ENCODE measurements around the gene SLC7A10.

The SLC7A10 gene

GRCh38 chr19:33225458-33225926, at the start of gene SLC7A10:
TSS of gene SLC7A10 (minus strand) at chr19:33225850. CDS start at chr19:33225703, 147 bp downstream.
- no peak for DNase-seq

GRCh38 chr19:33274663-33275558, 49.3 kb upstream of the SLC7A10 start:
- no peak for DNase-seq

DNA sequence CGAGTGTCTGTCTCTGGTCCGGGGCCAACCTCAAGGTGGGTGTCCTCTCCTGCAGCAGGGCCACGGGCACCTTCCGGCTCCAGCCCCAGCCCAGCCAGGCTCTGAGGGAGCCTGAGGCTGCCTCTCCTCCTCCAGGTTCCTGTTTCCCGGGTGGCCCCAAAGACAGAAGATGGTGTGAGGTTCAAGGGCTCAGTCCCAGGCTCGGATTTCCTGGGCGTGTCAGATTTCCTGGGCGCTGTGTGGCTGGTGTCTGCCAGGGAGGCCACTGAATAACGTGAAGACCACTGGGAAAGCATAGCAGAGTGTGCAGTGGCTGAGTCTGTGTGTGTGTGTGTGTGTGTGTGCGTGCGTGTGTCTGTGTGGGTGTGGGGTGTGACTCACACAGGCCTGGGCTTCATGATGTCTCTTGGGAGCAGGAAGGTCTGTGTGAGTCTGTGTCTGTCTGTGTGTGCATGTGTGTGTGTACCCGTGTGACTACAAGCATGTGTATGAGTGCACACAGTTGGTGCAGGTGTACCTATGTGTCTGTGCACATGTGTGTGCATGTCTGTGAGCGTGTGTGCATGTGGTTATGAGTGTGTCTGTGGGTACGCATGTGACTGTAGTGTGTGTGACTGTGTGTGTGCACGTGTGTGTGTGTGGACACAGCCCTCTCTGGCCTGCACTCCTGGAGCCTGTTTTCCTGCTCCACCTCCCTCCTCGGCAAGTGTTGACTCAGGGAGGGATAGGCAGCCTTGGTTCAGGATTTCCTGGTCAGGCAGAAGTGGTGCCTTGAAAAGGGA, 48.4 kb upstream of the SLC7A10 start:
- peak; percentile 88 for DNase-seq

GRCh38 chr19:33273065-33273736, 47.6 kb upstream of the SLC7A10 start:
- no peak for DNase-seq

DNA sequence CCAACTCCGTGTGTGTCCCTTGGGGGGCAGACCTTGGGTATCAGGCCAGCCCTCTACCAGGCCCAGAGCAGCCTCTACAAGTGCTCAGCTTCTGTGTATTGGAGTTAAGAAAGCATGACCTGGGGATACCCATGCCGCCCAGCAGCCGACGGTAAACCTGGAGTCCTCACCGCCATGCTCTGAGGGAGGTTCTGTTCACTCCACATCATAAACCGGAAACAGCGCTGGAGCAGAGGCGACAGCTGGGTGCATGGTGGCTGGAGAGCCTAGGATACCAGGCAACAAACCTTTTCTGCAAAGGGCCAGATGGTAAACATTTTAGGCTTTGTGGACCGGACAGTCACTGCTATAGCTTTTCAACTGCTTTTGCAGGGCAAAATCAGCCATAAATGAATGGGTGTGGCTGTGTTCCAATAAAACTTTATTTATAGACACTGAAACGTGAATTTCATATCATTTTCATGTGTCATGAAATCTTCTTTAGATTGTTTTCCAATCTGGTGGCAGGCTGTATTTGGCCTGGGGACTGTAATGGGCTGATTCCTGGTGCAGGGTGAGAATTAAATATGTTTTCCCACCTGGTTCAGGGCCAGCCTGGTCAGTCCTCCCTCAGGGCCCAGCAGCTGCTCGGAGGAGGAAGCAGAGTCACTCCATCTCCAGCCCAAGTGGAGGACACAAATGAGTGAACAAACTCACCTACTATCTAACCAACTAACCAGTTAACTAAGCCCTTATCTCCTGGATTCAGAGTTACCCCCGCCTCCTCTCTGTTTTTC, 45.8 kb upstream of the SLC7A10 start:
- no peak for DNase-seq

DNA sequence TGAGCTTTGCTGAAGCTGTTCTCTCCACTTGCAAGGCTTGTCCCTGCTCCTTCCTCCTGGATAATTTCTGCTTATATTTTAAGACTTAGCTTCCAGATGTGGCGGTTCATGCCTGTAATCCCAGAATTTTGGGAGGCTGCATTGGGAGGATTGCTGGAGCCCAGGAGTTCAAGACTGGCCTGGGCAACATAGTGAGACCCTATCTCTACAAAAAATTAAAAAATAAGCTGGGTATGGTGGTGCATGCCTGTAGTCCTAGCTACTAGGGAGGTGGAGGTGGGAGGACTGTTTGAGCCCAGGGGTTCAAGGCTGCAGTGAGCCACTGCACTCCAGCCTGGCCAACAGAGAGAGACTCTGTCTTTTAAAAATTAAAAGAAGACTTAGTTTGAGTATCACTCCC, 45.1 kb upstream of the SLC7A10 start:
- no peak for DNase-seq

GRCh38 chr19:33269016-33269415, 43.4 kb upstream of the SLC7A10 start:
- DNase-seq: no peak

DNA sequence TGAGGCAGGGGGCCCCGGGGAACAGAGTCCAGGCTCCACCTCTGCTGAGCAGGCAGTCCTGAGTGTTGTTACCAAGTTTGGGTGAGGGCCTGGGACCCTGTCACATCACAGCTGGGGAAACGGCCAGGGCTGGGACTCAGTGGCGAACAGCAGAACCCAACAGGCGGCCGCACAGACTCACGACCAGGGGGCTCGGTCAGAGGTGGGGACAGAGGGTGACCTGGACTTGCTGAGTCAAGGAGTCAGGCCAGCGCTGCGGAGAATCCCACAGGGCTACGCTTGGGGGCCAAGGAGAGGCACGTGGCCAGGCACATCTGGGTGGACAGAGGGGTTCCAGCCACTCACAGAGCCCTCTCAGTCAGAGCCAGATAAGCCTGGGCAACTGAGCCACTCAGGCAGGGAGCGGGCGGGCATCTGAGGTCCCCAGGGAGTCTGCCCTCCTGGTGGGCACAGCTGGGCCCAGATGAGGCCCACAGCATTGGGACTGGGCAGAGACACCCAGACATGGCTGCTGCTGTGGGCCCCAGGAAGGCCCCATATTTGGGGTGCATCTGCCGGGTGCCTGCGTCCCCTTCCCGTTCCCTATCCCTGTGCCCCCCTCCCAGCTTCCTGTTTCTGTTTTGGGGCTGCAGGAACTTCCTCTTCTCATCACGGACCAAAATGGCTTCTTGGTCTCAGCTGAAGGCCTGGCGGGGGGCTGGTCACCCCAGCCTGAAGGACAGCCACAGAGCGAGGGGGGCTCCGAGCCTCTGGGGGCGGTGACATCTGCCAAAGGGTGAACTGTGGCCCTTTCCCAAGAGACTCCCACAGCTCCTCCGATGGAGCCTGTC, 42.7 kb upstream of the SLC7A10 start:
- peak; percentile 37 for DNase-seq

- peak; percentile 53 for DNase-seq
Measured at GRCh38 chr19:33267706-33268105, 42.1 kb upstream of the SLC7A10 start.

- DNase-seq: peak; percentile 68
Measured at GRCh38 chr19:33266974-33267484, 41.4 kb upstream of the SLC7A10 start.

- no peak for DNase-seq
Measured at GRCh38 chr19:33264881-33265445, 39.3 kb upstream of the SLC7A10 start.

GRCh38 chr19:33263325-33264023, 37.8 kb upstream of the SLC7A10 start:
- peak; percentile 77 for DNase-seq

DNA sequence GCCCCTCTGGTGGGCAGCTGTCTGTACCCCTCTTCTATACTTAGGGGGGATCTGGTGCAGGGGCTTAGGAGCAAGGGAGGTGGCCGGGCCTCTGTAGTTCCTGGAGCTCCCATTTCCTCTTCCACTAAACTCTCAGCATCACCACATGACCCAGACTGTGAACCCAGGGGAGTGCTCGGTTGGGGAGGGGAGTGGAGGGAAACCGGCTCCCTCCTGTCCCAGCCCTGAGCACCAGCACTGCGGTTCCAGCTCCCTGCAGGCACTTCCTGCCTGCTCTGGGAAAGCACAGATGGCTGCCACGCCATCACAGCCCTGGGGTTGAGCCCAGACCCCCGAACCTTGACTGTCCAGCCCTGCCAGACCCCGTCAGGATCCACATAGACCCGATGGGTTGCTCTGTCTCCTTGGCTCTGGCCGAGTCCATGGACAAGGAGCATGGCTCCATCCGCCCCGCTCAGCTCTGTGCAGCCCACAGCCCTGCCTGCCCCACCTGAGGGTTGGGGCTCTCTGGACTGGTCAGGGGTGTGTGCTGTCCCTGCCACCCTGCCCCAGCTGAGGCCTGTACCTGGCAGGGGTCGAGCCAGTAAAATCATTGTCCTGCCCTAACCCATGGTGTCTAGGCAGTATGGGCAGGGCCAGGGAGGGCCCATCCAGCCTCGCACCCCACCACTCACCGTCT, 36.0 kb upstream of the SLC7A10 start:
- peak; percentile 17 for DNase-seq

- peak; percentile 94 for DNase-seq
Measured at GRCh38 chr19:33260628-33261418, 35.2 kb upstream of the SLC7A10 start.

GRCh38 chr19:33259539-33259938, 33.9 kb upstream of the SLC7A10 start:
- DNase-seq: peak; percentile 94

GRCh38 chr19:33257828-33258227, 32.2 kb upstream of the SLC7A10 start:
- DNase-seq: no peak

DNA sequence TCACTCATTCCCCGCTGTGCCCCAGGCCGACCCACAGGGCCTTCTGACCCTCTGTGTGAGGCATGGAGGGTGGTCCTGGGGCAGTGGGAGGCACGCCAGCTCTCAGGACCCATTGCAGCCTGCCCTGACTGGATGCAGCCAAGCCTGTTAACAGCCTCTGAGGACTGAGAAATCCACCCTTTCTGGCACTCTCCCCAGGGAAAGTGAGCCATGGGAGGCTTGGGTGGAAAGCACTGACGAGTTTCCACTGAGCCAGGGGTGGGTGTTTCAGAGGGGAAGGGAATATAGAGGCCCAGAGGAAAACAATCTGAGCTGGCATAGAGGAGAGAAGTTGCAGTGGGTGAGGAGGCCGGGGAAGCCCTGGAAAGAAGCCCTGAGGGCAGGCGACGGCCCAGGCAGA, 30.6 kb upstream of the SLC7A10 start:
- DNase-seq: no peak

DNA sequence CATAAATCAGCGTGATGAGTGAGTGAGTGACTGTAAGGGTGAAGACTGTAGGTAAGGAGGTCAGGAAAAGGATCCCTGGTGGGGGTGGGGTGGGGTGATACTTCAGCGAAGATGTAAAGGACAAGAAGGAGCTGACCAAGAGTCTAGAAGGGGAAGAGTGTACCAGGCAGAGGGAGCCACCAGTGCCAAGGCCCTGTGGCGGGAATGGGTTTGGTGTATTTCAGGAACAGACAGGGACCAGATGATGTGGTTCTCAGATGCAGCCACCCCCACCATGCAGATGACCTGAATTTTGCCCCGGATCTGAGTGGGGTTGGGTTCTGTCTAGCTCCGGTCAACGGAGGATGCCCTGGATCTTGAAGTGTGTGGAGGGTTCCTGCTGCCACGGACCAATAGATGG, 30.1 kb upstream of the SLC7A10 start:
- no peak for DNase-seq
